Nucleus accumbens (tissue), 56 donors: ENCODE results near the gene ANAPC10.
"Not testable (repeated sequence)": the region's sequence is repeated elsewhere in the genome, so short reads cannot be mapped to it uniquely, and the experiment has no call there.

Experiments
- DNase-seq, 56 donors: peaks; one replicate each; lab custom pipeline; 2025; lab: John Stamatoyannopoulos, UW

Gene ANAPC10

GRCh38 chr4:145097821-145098674 is at the start of gene ANAPC10, which contains the start of gene ABCE1:
ANAPC10 (minus strand) TSS chr4:145098196; CDS start chr4:145096099, 2,097 bp downstream.
ABCE1 (plus strand) TSS chr4:145098311; CDS start chr4:145104413, 6,102 bp downstream.
- DNase-seq, result peak; percentile 57 to 96 (median 87)

GRCh38 chr4:145136219-145136618 is 38.2 kb upstream of the ANAPC10 start:
- DNase-seq, result not testable (repeated sequence)

GRCh38 chr4:145132511-145133098 is 34.6 kb upstream of the ANAPC10 start:
- peak in 5 of 56 donors; percentile 1 to 11 (median 4) for DNase-seq

GRCh38 chr4:145131848-145132247 is 33.9 kb upstream of the ANAPC10 start:
- DNase-seq, result no peak

GRCh38 chr4:145130788-145131399 is 32.9 kb upstream of the ANAPC10 start:
- no peak for DNase-seq

- no peak for DNase-seq
Measured at GRCh38 chr4:145130130-145130529, 32.1 kb upstream of the ANAPC10 start.

GRCh38 chr4:145125396-145125795 is 27.4 kb upstream of the ANAPC10 start:
- DNase-seq, result no peak

- no peak for DNase-seq
Measured at GRCh38 chr4:145108128-145108527, 10.1 kb upstream of the ANAPC10 start.

GRCh38 chr4:145107126-145107525 is 9.1 kb upstream of the ANAPC10 start:
- DNase-seq, result no peak

- DNase-seq, result no peak
Measured at GRCh38 chr4:145103496-145103895, 5.5 kb upstream of the ANAPC10 start.

- DNase-seq, result no peak
Measured at GRCh38 chr4:145102619-145103018, 4.6 kb upstream of the ANAPC10 start.

- DNase-seq, result no peak
Measured at GRCh38 chr4:145101091-145101490, 3.1 kb upstream of the ANAPC10 start.

- DNase-seq, result no peak
Measured at GRCh38 chr4:145099653-145100052, 1.7 kb upstream of the ANAPC10 start.

GRCh38 chr4:145098675-145099037 is 660 bp upstream of the ANAPC10 start:
- peak in 26 of 56 donors; percentile 14 to 76 (median 55) for DNase-seq

- no peak for DNase-seq
Measured at GRCh38 chr4:145097331-145097820, 620 bp downstream of the ANAPC10 start.

GRCh38 chr4:145093638-145094037 is 4.4 kb downstream of the ANAPC10 start:
- no peak for DNase-seq

- DNase-seq, result no peak
Measured at GRCh38 chr4:145090380-145090779, 7.6 kb downstream of the ANAPC10 start.

GRCh38 chr4:145083891-145084605 is 13.9 kb downstream of the ANAPC10 start:
- DNase-seq, result no peak

- DNase-seq, result no peak
Measured at GRCh38 chr4:145081756-145082155, 16.2 kb downstream of the ANAPC10 start.

GRCh38 chr4:145076469-145076855 is 21.5 kb downstream of the ANAPC10 start:
- no peak for DNase-seq
